GM13977 (cell line): ENCODE measurements around the gene MON1A.
A peak's percentile ranks its signal among the peaks of the same experiment; 100 is the strongest.
"Not testable (repeated sequence)": the region's sequence is repeated elsewhere in the genome, so short reads cannot be mapped to it uniquely, and the experiment has no call there.

ENCODE experiments used
- DNase-seq: peaks from one replicate; pipeline ENCODE4 v3.0.0; 2012; ENCODE audit warnings: low spot score
- CTCF ChIP-seq: IDR thresholded peaks from 2 replicates; pipeline ENCODE4 v1.5.1; 2012; ENCODE audit warnings: mild to moderate bottlenecking, control low read depth; ENCODE audit not compliant: insufficient read depth; ENCODE audit errors: extremely low read depth, missing control alignments
- in situ Hi-C: fragments of 300-500 bp; cut with MboI; formaldehyde crosslinking; loops from one replicate; pipeline ENCODE4 v1.12.0; 2022; ENCODE audit warnings: low sequenced_read_pairs, low pct_unique_long_range_greater_than_20kb, mixed read lengths, inconsistent platforms; ENCODE audit not compliant: unreplicated experiment

Gene MON1A

GRCh38 chr3:49910409-49911123, 19.0 kb downstream of the MON1A start:
- DNase-seq = no peak
- TF ChIP-seq CTCF = no peak
- in situ Hi-C loops = no loop called here

GRCh38 chr3:49908373-49909199, 21.0 kb downstream of the MON1A start:
- no peak for DNase-seq
- no peak for TF ChIP-seq CTCF
- in situ Hi-C loops = no loop called here

DNA sequence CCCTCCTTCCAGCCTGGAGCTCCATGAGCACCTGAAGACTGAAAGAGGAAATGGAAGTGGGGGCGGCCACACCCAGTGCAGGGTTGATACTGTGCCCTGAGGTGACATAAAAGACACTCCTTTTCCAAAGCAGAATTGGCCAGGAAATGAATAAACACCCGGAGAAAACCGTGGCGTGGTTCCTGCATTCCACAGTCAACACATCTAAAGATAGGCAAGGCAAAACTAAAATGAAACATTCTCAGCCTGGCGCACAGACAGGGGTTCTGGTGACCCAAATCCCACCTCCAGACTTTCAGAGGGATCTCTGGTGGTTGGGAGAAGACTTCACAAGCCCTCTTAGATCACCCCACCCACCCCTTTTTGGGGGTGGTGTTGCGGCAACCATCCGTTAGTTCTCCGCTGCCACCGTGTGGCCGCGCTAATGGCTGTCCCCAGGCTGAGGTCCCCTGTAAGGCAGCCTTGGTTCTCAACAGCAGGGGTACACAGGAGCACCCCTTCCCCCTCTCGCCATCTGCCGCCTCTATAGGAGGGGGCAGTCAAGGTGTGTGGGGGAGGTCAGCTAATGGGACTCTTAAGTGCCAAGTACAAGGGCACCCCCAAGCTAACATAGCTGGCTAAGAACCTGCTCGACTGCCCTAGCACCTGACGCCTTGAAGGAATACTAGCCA, 23.4 kb downstream of the MON1A start:
- in situ Hi-C loops = no loop called here
- DNase-seq = peak; percentile 90
- peak; percentile 81 for TF ChIP-seq CTCF

- DNase-seq, in situ Hi-C loops: not testable (repeated sequence)
Observed at GRCh38 chr3:49904448-49904847, 25.2 kb downstream of the MON1A start.

- in situ Hi-C loops = no loop called here
- TF ChIP-seq CTCF = no peak
- peak; percentile 93 for DNase-seq
Observed at GRCh38 chr3:49903451-49904424, 25.9 kb downstream of the MON1A start, which contains the start of gene MST1R. Gene MST1R (minus strand): TSS chr3:49903873. CDS start chr3:49903609, 264 bp downstream.

DNA sequence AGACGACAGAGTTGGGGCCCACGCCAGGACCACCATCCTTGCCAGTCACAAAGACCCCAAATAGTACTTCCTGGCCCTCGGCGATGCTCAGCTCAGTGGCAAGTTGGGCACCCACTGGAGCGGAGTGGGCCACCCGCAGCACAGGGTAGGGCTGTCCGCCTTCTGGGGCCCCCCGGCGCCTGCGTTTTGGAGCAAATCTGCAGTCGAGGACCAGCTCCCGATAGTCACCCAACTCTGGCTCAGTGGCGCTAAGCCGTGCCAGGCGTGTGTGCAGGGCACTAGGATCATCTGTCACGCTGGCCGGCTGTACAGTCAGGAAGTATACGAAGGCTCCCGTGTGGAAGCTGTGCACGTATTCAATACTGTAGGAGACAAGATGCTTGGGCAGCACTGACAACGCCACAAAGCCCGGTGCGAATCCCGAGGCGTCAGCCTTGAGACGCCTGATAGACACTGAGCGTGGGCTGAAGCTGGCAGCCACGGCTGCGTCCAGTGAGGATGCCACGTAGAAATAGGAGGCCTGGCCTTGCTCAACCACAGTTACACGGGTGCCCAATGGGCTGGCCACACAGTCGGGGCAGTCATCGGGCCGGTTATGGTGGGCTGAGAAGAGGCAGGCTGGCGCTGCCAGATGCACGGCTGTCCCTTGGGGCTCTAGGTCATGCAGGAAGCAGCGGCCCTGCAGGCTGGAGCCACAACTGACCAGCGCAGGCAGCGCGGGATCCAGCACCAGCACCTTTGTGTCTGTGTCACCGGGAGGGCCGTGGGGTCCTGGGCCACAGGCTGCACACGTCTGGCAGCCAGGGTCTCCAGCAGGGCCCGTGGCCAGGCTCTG, 26.9 kb downstream of the MON1A start:
- no peak for TF ChIP-seq CTCF
- no peak for DNase-seq
- in situ Hi-C loops = no loop called here
